GM12864 (cell line): ENCODE data around the gene ELMO1.

Source experiments
- DNase-seq: peaks from one replicate; pipeline ENCODE4 v3.0.0-alpha.2; 2011; ENCODE audit warnings: low read depth
- H3K4me3 ChIP-seq: 2 replicates; pipeline ENCODE4 v1.5.1; 2011; ENCODE audit warnings: mild to moderate bottlenecking, low read depth, low read length, control low read depth
- CTCF ChIP-seq: IDR thresholded peaks from 2 replicates; pipeline ENCODE4 v1.5.1; 2011; ENCODE audit warnings: low read depth, mild to moderate bottlenecking, moderate library complexity, low read length, control low read depth, inconsistent platforms; ENCODE audit errors: missing control alignments

Gene ELMO1

GRCh38 chr7:37448636-37449361 is at the start of gene ELMO1:
Gene ELMO1, minus strand, starts transcription at chr7:37448864. Its CDS starts 106,174 bp downstream, at chr7:37342690.
- peak; percentile 75 for DNase-seq
- peak; percentile 54 for TF ChIP-seq CTCF
- peak within 1 kb of the TSS; percentile 54 for H3K4me3 ChIP-seq

DNA sequence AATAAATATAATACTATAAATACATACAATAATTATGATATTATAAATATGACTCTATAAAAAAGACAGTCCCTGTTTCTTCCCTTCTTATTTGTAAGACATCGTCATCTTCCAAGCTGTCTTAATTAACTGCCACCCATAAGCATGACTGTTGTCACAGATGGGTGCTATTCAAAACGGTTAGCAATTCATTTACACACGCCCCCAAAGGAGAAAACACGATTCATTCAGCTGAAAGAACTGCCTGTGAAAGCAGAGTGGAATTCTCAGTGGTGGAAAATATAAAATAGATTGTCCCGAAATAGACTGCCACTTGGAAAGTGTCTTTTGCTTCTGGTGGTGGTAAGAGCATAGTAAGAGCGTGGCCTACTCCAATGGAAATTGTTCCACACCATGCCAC is 48.9 kb upstream of the ELMO1 start:
- DNase-seq: no peak
- TF ChIP-seq CTCF: no peak
- no peak overlapping the region for H3K4me3 ChIP-seq

- no peak overlapping the region for H3K4me3 ChIP-seq
- DNase-seq: no peak
- peak; percentile 51 for TF ChIP-seq CTCF
Observed at GRCh38 chr7:37495574-37496184, 47.0 kb upstream of the ELMO1 start.

GRCh38 chr7:37494926-37495325 is 46.3 kb upstream of the ELMO1 start:
- DNase-seq: no peak
- H3K4me3 ChIP-seq: no peak overlapping the region
- TF ChIP-seq CTCF: no peak

DNA sequence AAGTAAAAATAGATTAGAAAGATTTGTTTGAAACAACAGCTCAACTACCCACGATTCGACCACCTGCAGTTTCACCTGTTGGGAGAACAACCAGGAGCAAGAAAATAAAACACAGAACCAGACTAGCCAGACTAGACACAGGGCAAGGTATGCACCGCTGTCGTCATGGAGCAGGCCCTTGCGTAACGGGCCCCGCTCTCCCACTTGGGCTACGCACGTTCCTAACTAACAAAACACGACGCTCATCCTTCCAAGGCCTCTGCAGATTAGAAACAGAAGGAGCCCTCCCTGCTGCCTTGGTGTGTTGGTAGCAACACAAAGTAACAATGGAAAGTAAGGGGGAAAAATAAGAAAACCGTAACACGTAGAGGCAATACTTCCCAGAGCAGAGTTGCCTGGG is 45.1 kb upstream of the ELMO1 start:
- no peak overlapping the region for H3K4me3 ChIP-seq
- no peak for TF ChIP-seq CTCF

GRCh38 chr7:37493123-37493522 is 44.5 kb upstream of the ELMO1 start:
- no peak overlapping the region for H3K4me3 ChIP-seq
- no peak for TF ChIP-seq CTCF
- DNase-seq: no peak

More for the DNA sequence above, 45.1 kb upstream of the ELMO1 start:
- DNase-seq: no peak
